Measurements from ENCODE around the gene PDCD2L.
"Not testable (repeated sequence)": the region's sequence is repeated elsewhere in the genome, so short reads cannot be mapped to it uniquely, and the experiment has no call there.

Gene PDCD2L

GRCh38 chr19:34375598-34375997 lies 28.6 kb upstream of the PDCD2L start:
- no peak for DNase-seq

- no peak for DNase-seq
These were observed 23.5 kb upstream of the PDCD2L start for GRCh38 chr19:34380639-34381241.

GRCh38 chr19:34381399-34382251 lies 22.6 kb upstream of the PDCD2L start:
- no peak for DNase-seq

GRCh38 chr19:34382471-34382870 lies 21.7 kb upstream of the PDCD2L start:
- no peak for DNase-seq

- DNase-seq: no peak
These were observed 20.6 kb upstream of the PDCD2L start for GRCh38 chr19:34383599-34383998.

GRCh38 chr19:34386645-34387445 lies 17.4 kb upstream of the PDCD2L start:
- no peak for DNase-seq

GRCh38 chr19:34387446-34387810 lies 16.8 kb upstream of the PDCD2L start:
- no peak for DNase-seq

- not testable (repeated sequence) for DNase-seq
These were observed 15.5 kb upstream of the PDCD2L start for GRCh38 chr19:34388745-34389144.

- DNase-seq: no peak
These were observed 12.4 kb upstream of the PDCD2L start for GRCh38 chr19:34391813-34392212.

GRCh38 chr19:34393031-34393430 lies 11.2 kb upstream of the PDCD2L start:
- no peak for DNase-seq

- DNase-seq: no peak
These were observed 10.6 kb upstream of the PDCD2L start for GRCh38 chr19:34393629-34394028.

- DNase-seq: no peak
These were observed 6.3 kb upstream of the PDCD2L start for GRCh38 chr19:34397853-34398252.

- no peak for DNase-seq
These were observed 4.3 kb upstream of the PDCD2L start for GRCh38 chr19:34399886-34400285.

GRCh38 chr19:34400844-34401243 lies 3.4 kb upstream of the PDCD2L start:
- not testable (repeated sequence) for DNase-seq

- DNase-seq: no peak
These were observed 2.1 kb upstream of the PDCD2L start for GRCh38 chr19:34402074-34402600.

GRCh38 chr19:34403784-34404108 lies 453 bp upstream of the PDCD2L start:
- DNase-seq: no peak

- no peak for DNase-seq
These were observed 1.9 kb downstream of the PDCD2L start for GRCh38 chr19:34405892-34406660.

GRCh38 chr19:34408411-34408810 lies 4.2 kb downstream of the PDCD2L start:
- DNase-seq: no peak

- DNase-seq: no peak
These were observed 5.3 kb downstream of the PDCD2L start for GRCh38 chr19:34409189-34410164.

- DNase-seq: no peak
These were observed 7.0 kb downstream of the PDCD2L start for GRCh38 chr19:34411216-34411615.

- DNase-seq: no peak
These were observed 11.9 kb downstream of the PDCD2L start for GRCh38 chr19:34416021-34416545.

Data from activated T-cell treated with anti-CD3 and anti-CD28 coated beads for 4 hours (primary cell).